Regular cardiac myocyte (primary cell): ENCODE data around the gene SLC1A7. TPM values are rescaled to one million over a fixed set of nuclear protein-coding genes. Genes with fewer than 3 reads are reported as not detected.

ENCODE experiments used
- total RNA-seq: library from RNA; depleted of rRNA; stranded (reverse); fragments of >200 nt; gene quantifications from 2 replicates; pipeline ENCODE4 v1.2.3, GENCODE V29; 2014

Gene SLC1A7
- 0.58 and 1.1 TPM in 2 replicates for total RNA-seq

DNA sequence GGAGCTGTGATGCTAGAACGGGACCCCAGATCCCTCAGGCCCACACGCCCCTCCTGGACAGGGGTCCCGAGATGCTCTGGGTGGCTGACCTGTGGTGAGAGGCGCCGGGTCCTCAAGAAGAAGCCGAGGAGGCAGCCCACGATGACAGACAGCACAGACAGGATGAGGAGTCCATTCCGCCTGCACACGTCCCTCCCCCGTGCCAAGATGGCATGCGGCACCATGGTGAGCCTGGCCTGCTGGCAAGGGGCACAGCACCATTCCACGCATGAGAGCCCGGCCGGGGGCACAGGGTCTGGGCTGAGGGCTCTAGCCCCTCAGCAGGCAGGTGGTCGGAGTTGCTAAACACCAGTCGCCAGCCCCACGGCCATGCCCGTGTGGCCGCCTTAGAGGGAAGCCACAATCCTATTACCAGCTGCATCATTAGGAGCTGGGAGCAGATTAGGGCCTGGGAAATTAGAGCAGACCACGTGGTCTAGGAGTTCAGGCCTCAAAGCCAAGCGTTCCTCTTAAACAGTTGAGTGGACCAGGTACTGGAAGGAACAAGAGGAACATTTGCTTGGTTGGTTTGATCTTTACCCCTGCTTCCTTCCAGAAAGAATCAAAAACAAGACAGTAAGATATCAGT, at the start of gene SLC1A7:
Gene SLC1A7, minus strand, starts transcription at position 413 of the 628 bp plus-strand sequence. Its CDS starts 189 bp downstream, at position 224.

DNA sequence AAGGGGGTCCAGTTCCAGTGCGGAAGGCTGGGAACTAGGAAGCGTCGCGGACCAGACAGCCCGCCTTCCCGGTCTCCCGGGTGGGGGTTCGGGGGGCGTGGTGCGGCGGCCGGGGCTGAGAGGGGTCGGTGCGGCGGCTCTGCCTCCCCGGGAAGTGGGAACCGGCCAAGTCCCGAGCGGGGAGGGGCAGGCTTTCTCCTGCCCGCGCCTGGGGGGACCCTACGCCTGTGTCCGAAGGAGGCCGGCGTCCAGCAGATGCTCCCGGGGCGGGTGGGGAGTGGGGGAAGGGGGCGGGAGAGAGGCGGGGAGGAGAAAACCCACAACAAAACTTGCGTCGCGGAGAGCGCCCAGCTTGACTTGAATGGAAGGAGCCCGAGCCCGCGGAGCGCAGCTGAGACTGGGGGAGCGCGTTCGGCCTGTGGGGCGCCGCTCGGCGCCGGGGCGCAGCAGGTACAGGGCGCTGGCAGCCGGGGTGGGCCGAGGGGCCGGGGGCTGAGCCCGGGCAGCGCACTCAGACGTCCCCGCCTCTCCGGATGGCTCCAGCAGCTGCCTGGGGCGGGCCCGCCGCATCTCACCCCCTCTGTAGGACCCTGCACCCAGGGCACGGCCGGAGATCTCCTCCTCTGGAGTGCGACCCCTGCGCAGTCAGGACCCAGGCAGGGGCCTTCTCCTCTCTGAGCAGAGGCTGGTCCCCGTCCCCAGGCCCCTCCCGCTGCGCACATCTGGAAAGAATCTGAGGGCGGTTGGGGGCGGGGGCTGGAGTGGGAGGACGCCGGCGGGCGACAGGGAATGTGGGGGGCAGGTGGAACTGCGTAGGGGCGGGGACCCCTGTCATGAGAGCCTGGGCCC, 80.4 kb downstream of the SLC1A7 start, which contains the start of gene PODN:
Gene PODN, plus strand, starts transcription at position 355 of the 849 bp plus-strand sequence. CDS start 7,643 bp downstream, outside the sequence.

Other genes with a start within 250 kb of the SLC1A7 start
- 18.6 and 26.5 TPM in 2 replicates for gene ECHDC2, start 220.9 kb downstream of the SLC1A7 start, total RNA-seq
- 201 and 226 TPM in 2 replicates for gene SCP2, start 215.4 kb downstream of the SLC1A7 start, total RNA-seq
- 5.6 and 22.3 TPM in 2 replicates for gene PODN, start 80.4 kb downstream of the SLC1A7 start, total RNA-seq
- 11.8 and 14.0 TPM in 2 replicates for gene CPT2, start 54.2 kb upstream of the SLC1A7 start, total RNA-seq
- gene CZIB, start 78.0 kb upstream of the SLC1A7 start, total RNA-seq: 44.3 and 48.5 TPM in 2 replicates
- gene MAGOH, start 95.9 kb upstream of the SLC1A7 start, total RNA-seq: 22.3 and 70.4 TPM in 2 replicates
- 8.2 and 12.7 TPM in 2 replicates for gene LRP8, start 185.4 kb upstream of the SLC1A7 start, total RNA-seq